RPMI8226 (cell line): ENCODE measurements around the gene RPL38.

Source experiments
- DNase-seq: peaks from one replicate; pipeline ENCODE4 v3.0.0-alpha.2; 2015

The RPL38 gene

DNA sequence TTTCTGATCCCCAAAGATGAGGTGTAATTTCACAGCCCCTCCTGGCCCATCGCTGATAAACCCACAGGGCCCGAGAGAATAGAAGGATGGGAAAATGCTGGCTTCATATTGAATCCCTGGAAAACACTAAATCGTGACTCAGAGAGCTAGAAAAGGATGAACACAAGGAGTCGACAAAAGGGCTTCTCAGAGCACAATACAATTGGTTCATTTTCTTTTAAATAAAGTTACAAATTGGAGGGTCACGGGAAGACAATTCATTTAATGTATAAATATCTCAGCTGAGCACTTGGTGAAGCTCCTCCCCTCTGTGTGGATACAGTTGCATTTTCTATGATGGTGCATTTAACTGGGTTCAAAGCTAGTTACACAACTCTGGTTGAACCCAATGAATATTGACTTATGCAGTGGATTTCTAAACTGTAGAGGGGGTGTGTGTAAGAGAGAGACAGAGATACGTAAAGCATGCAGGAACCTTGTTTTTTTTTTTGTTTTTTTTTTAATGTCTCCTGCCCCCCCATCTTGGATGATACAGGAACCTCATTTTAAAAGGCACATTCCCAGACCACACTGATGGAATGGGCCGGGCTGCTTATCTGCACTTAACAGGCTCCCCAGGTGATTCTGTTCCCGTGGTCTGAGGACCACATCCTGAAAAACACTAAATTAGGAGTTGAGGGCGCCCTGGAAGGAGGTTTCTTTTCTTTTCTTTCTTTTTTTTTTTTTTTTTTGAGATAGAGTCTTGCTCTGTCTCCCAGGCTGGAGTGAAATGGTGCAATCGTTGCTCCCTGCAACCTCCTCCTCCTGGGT, 24.0 kb downstream of the RPL38 start:
- DNase-seq = no peak

- DNase-seq = no peak
Measured at GRCh38 chr17:74228306-74228978, 25.0 kb downstream of the RPL38 start.

DNA sequence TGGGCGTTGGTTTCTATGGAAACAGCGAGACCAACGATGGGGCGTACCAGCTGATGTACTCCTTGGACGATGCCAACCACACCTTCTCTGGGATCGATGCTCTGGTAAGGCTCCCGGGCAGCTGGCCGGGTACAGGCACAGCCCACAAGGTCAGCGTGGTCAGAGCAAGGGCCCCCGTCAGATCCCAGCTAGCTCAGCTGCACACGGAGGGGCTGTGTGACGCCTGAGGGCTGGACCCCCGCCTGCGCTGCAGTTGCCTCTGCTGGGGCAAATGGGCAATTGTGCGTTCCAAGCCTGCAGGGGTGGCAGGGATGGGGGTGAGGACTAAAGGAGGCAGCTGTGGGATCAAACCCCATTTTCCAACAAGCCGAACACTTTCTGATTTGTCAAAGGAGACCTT, 27.4 kb downstream of the RPL38 start:
- DNase-seq = no peak

- no peak for DNase-seq
Measured at GRCh38 chr17:74231928-74232907, 28.7 kb downstream of the RPL38 start.

DNA sequence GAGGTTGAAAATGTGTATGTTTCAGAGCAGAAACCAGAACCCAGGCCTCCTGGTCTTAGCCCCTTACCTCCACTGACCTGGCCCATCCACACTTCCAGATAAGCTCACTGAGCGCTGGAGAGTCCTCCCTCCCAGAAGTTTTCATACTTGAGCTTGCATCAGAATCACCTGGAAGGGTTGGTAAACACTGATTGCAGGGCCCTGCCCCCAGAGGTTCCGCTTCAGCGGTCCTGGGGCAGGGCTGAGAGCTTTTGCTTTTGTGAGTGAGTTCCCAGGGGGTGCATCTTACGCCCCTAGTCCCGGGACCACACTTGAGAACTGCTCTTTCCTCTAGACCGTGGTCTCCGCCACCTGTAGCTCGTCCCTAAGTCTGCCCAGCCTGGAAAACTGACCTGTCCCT, 30.5 kb downstream of the RPL38 start:
- DNase-seq = no peak

GRCh38 chr17:74234486-74234885, 31.0 kb downstream of the RPL38 start:
- no peak for DNase-seq

DNA sequence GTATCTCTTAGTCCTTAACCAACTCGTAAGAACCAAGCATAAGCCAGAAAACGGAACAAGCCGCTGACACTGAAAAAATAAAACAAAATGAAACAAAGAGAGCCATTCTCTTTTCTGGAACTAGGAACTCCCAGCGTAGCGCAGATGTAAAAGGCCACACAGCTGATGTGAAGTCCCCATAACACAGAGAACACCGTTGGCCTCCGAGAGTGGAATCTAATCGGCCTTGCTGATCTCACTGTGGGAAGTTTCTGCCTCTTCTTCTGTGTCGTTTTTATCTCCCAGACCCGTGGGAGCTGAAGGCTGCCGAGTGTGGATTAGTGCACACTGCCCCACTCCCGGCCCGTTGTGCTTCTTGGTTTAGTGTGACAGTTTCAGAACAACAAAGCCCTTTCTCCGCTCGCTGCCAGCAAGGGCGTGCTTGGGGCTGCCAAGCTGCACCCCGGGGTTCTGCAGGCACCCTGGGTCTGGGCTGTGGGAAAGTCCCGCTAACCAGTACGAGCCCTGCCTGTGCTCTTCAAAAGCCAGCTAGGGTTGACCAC, 31.6 kb downstream of the RPL38 start:
- no peak for DNase-seq

DNA sequence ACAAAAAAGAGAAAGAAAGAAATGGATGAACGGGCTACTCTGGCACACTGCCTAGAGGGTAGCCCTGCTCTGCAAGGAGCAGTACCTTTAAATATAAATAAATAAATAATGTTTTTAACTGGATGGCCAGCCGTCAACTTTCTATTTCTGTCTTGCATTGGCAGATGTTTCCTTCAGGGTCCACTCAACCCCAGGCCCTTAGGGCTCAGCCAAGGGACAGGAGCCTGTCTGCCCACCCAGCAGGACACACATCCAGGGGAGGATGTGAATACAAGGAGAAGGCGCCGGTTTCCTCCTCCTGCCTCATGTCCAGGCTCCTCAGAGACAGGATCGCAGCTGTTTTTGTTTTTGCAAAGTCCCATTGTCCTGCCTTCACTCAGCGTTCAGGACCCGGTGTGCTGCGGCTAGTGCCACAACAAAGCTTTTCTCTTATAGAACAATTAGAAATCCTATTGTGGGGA, 32.5 kb downstream of the RPL38 start:
- DNase-seq = no peak

DNA sequence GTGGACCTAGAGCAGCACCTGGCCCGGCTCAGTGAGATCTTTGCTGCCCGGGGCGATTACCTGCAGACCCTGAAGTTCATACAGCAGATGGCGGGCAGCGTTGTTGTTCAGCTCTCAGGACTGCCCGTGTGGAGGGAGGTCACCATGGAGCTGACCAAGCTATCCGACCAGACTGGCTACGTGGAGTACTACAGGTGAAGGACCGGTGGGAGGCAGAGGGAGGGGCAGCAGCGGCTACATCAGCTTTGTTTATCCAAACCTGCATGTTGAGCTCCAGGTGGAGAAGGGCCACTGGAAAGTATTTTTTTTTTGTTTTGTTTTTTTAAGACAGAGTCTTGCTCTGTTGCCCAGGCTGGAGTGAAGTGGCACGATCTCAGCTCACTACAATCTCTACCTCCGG, 33.8 kb downstream of the RPL38 start:
- DNase-seq = no peak

GRCh38 chr17:74239172-74239571, 35.7 kb downstream of the RPL38 start:
- no peak for DNase-seq

GRCh38 chr17:74240618-74241205, 37.2 kb downstream of the RPL38 start:
- no peak for DNase-seq

GRCh38 chr17:74241431-74241830, 38.0 kb downstream of the RPL38 start:
- DNase-seq = no peak

DNA sequence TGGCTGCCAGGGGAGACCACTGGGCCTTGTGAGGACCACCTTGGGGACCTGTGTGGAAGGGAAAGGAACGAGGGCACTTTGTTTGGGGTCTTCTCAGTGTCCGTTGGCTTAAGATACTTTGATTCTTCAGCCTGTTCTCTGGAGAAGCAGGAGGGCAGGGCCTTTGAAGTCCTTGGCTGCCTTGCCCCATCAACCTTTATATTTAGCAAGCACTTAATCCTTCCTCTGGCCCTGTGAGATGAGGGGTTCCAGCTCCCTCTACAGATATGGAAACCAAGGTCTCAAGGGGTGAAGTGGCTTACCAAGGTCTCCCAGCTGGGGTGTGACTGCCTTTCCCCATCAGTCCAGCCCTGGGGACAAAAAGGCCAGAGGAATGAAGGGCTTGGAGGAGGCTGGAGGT, 38.4 kb downstream of the RPL38 start:
- DNase-seq = no peak

DNA sequence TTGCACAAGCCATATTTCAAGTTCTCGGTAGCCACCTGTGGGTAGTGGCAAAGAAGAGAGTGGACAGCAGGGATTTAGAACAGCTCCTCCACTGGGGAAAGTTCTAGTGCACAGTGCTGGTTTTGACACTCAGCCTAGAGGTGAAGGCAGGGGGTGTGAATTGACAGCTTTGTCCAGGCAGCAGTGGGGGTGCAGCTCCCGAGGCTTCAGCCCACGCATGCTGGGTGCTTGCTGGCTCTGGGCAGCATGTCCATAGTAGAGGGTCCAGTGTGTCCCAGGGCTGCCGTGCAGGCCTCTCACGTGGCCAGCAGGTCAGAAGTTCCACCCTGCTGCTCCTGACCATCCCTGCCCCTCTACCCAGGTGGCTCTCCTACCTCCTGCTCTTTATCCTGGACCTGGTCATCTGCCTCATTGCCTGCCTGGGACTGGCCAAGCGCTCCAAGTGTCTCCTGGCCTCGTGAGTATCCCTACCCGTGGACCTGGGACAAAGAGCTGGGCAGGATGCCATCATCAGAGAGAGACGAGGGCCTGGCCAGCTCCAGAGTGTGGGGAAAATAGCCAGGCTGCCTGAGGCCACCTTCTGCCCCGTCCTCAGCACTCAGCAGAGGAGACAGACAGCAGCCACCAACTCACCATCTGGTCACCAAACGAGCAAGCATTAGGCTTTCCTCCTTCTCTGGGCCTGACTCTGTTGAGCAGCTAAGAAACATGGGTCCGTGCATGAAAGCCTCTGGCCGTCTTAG, 39.7 kb downstream of the RPL38 start:
- no peak for DNase-seq

GRCh38 chr17:74244128-74244527, 40.6 kb downstream of the RPL38 start:
- no peak for DNase-seq

GRCh38 chr17:74244548-74244947, 41.1 kb downstream of the RPL38 start:
- DNase-seq = no peak

GRCh38 chr17:74245145-74245831, 41.8 kb downstream of the RPL38 start:
- no peak for DNase-seq

DNA sequence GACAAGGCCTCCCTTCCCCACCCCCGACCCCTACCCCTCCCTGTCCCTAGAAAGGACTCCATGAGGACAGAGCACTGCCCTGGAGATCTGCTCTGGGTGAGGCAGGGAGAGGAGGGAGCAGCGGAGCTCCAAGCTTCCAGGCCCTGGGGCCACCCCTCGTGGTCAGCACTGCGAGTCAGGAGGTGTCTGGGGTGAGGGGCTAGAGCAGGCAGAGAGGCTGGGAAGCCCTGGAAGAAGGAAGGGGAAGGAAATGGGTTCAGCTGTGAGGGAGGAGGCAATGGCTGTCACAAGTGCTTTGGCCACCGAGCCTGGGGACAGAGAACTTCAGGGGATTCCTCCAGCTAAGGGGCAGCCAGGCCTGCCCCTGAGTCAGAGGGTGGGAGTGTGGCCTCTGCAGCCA, 42.4 kb downstream of the RPL38 start:
- DNase-seq = no peak

DNA sequence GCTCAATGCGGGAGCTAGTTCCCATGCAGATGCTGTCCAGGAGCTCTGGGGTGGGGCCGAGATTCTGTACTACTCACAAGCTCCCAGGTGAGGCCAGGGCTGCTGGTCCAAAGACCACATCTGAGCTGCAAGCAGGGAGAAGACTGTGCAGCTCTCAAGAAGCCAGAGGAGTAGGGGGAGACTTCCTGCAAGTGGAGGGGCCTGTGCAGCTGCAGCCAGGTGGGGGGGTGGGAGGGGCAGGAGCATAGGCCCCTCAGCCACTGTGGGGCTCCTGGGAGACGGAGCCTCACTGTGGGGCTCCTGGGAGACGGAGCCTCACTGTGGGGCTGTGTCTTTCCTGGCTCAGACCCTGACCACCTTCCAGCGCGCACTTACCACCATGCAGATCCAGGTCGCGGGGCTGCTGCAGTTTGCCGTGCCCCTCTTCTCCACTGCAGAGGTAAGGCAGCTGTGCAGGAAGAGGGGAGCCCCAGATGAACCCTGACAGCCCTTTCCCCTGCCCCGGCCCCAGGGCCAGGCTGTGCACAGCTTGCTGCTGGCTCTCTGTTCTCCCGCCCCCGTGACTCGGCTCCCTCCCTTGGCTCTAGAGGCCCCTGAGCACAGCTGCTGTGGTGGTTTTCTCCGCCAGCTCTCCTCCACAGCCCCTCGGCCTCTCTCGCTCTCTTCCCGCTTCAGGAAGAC, 46.3 kb downstream of the RPL38 start:
- DNase-seq = no peak

GRCh38 chr17:74250324-74250995, 47.0 kb downstream of the RPL38 start:
- DNase-seq = no peak
